Measurements from ENCODE around the gene NKAIN2. TPM values are rescaled to one million over a fixed set of nuclear protein-coding genes. Genes with fewer than 3 reads are reported as not detected.

NKAIN2 gene
- total RNA-seq, 3 donors from 2014 or later: 0.48 to 1.8 TPM; not detected in 1

DNA sequence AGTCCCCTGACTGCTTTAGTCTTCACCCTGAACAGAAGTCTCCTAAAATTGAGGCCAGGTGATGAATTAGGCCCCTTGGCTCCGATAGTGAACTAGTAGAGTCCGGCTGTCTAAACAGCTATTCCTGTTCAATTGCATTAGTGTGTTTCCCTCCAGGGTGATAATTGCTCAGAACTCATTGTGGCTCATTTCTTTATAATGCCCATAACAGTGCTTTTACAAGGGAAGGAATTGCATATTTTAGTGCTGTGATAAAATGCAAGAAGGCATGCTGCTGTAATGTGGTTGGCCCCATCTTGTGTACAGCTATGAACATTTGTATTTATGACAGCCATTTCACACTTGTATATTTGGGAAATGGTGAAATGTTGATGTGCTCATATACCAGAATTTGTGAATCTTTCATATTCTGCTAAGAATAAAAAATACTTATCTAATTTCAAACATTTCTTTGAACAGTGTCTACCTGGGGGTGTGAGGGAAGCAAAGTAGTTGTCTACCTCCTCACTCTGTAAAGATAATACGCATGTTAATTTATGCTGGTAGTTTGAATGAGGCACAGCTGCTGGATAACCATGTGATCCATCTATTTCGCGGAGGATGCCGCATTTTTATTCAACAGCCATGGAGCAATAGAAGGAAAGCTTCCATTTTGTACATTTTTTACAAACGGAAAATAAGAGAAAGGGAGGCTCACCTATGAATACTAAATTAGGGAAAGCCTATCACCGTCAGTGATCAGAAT, 451.4 kb downstream of the NKAIN2 start:
- no peaks in the 10 kb centered on the region for H3K27me3 ChIP-seq
- no peak for DNase-seq (ENCODE audit: low spot score in 2 of 2)
- intact Hi-C loops (cut with DNase I; ENCODE audit: low total_unique reads): no loop called here
- TF ChIP-seq POLR2AphosphoS5 (IDR thresholded peaks at IDR 0.05): no peak
- no peak for TF ChIP-seq POLR2A (IDR thresholded peaks at IDR 0.05)
- TF ChIP-seq CTCF (IDR thresholded peaks at IDR 0.05): no peak
- no peaks in the 10 kb centered on the region for H3K9me3 ChIP-seq
- H3K27ac ChIP-seq: no peak overlapping the region
- no peaks in the 10 kb centered on the region for H3K4me1 ChIP-seq
- H3K36me3 ChIP-seq: no peaks in the 10 kb centered on the region
- no peak overlapping the region for H3K4me3 ChIP-seq

- H3K9me3 ChIP-seq: no peaks in the 10 kb centered on the region
- H3K4me1 ChIP-seq: no peaks in the 10 kb centered on the region
- intact Hi-C loops (cut with DNase I; ENCODE audit: low total_unique reads): no loop called here
- H3K27ac ChIP-seq: no peak overlapping the region
- H3K4me3 ChIP-seq: no peak overlapping the region
- no peak for DNase-seq (ENCODE audit: low spot score in 2 of 2)
- no peaks in the 10 kb centered on the region for H3K36me3 ChIP-seq
- no peak for TF ChIP-seq POLR2AphosphoS5 (IDR thresholded peaks at IDR 0.05)
- TF ChIP-seq CTCF (IDR thresholded peaks at IDR 0.05): no peak
- no peak for TF ChIP-seq POLR2A (IDR thresholded peaks at IDR 0.05)
- no peaks in the 10 kb centered on the region for H3K27me3 ChIP-seq
These were observed 456.7 kb downstream of the NKAIN2 start for GRCh38 chr6:124260337-124260736.

- no peaks in the 10 kb centered on the region for H3K4me1 ChIP-seq
- no peaks in the 10 kb centered on the region for H3K9me3 ChIP-seq
- TF ChIP-seq POLR2AphosphoS5 (IDR thresholded peaks at IDR 0.05) (no peak), POLR2A (IDR thresholded peaks at IDR 0.05) (no peak), CTCF (IDR thresholded peaks at IDR 0.05) (no peak)
- DNase-seq (ENCODE audit: low spot score in 2 of 2): no peak
- no peaks in the 10 kb centered on the region for H3K27me3 ChIP-seq
- H3K36me3 ChIP-seq: no peaks in the 10 kb centered on the region
- H3K27ac ChIP-seq: no peak overlapping the region
- intact Hi-C loops (cut with DNase I; ENCODE audit: low total_unique reads): no loop called here
- H3K4me3 ChIP-seq: no peak overlapping the region
These were observed 466.1 kb downstream of the NKAIN2 start for GRCh38 chr6:124269733-124270132.

- no peaks in the 10 kb centered on the region for H3K9me3 ChIP-seq
- TF ChIP-seq POLR2AphosphoS5 (IDR thresholded peaks at IDR 0.05) (no peak), CTCF (IDR thresholded peaks at IDR 0.05) (no peak), POLR2A (IDR thresholded peaks at IDR 0.05) (no peak)
- no peaks in the 10 kb centered on the region for H3K36me3 ChIP-seq
- no peak overlapping the region for H3K27ac ChIP-seq
- H3K4me3 ChIP-seq: no peak overlapping the region
- no peaks in the 10 kb centered on the region for H3K4me1 ChIP-seq
- DNase-seq (ENCODE audit: low spot score in 2 of 2): no peak
- H3K27me3 ChIP-seq: no peaks in the 10 kb centered on the region
- intact Hi-C loops (cut with DNase I; ENCODE audit: low total_unique reads): no loop called here
These were observed 470.0 kb downstream of the NKAIN2 start for GRCh38 chr6:124273701-124274100.

GRCh38 chr6:124282541-124282940, 478.9 kb downstream of the NKAIN2 start:
- H3K27ac ChIP-seq: no peak overlapping the region
- H3K27me3 ChIP-seq: no peaks in the 10 kb centered on the region
- intact Hi-C loops (cut with DNase I; ENCODE audit: low total_unique reads): no loop called here
- no peak for TF ChIP-seq POLR2A (IDR thresholded peaks at IDR 0.05)
- no peak for TF ChIP-seq CTCF (IDR thresholded peaks at IDR 0.05)
- TF ChIP-seq POLR2AphosphoS5 (IDR thresholded peaks at IDR 0.05): no peak
- DNase-seq (ENCODE audit: low spot score in 2 of 2): no peak
- H3K9me3 ChIP-seq: no peaks in the 10 kb centered on the region
- H3K36me3 ChIP-seq: no peaks in the 10 kb centered on the region
- H3K4me1 ChIP-seq: no peaks in the 10 kb centered on the region
- H3K4me3 ChIP-seq: no peak overlapping the region

Measured in breast epithelium (tissue), 4 donors.